Stimulated activated CD4-positive, alpha-beta T cell treated with anti-CD3 and anti-CD28 coated beads, Interleukin-4, amount 100 ng/mL, for 48 hours (primary cell): ENCODE results near the gene TMEM165.

Source experiments
- DNase-seq, 2 donors: peaks; one replicate each; pipeline ENCODE4 v3.0.0-alpha.2; 2020; ENCODE audit warnings: low read depth in 2 of 2

Gene TMEM165

GRCh38 chr4:55367084-55367722, 28.6 kb upstream of the TMEM165 start:
- no peak for DNase-seq

GRCh38 chr4:55369968-55370367, 25.8 kb upstream of the TMEM165 start:
- DNase-seq, result no peak

- DNase-seq, result no peak
These were observed 23.5 kb upstream of the TMEM165 start for GRCh38 chr4:55372259-55372658.

- no peak for DNase-seq
These were observed 22.3 kb upstream of the TMEM165 start for GRCh38 chr4:55373461-55373860.

GRCh38 chr4:55376698-55377097, 19.1 kb upstream of the TMEM165 start:
- no peak for DNase-seq

GRCh38 chr4:55378617-55379467, 16.9 kb upstream of the TMEM165 start:
- no peak for DNase-seq

- DNase-seq, result no peak
These were observed 15.2 kb upstream of the TMEM165 start for GRCh38 chr4:55380576-55380975.

GRCh38 chr4:55381502-55381901, 14.3 kb upstream of the TMEM165 start:
- DNase-seq, result no peak

GRCh38 chr4:55382488-55383003, 13.2 kb upstream of the TMEM165 start:
- DNase-seq, result no peak

GRCh38 chr4:55385201-55385649, 10.5 kb upstream of the TMEM165 start:
- DNase-seq, result no peak

- DNase-seq, result no peak
These were observed 9.7 kb upstream of the TMEM165 start for GRCh38 chr4:55386073-55386472.

- no peak for DNase-seq
These were observed 8.9 kb upstream of the TMEM165 start for GRCh38 chr4:55386840-55387239.

- no peak for DNase-seq
These were observed 2.1 kb upstream of the TMEM165 start for GRCh38 chr4:55393461-55394320.

GRCh38 chr4:55395218-55395528, 584 bp upstream of the TMEM165 start:
- DNase-seq, result no peak

GRCh38 chr4:55396308-55397125, 760 bp downstream of the TMEM165 start:
- DNase-seq, result peak; percentile 11 to 24

- no peak for DNase-seq
These were observed 1.3 kb downstream of the TMEM165 start for GRCh38 chr4:55397126-55397436.

- DNase-seq, result no peak
These were observed 2.0 kb downstream of the TMEM165 start for GRCh38 chr4:55397520-55398321.

- DNase-seq, result no peak
These were observed 2.7 kb downstream of the TMEM165 start for GRCh38 chr4:55398461-55398860.

- no peak for DNase-seq
These were observed 3.2 kb downstream of the TMEM165 start for GRCh38 chr4:55398966-55399365.

GRCh38 chr4:55399581-55399980, 3.8 kb downstream of the TMEM165 start:
- DNase-seq, result no peak

- no peak for DNase-seq
These were observed 9.3 kb downstream of the TMEM165 start for GRCh38 chr4:55405073-55405472.
